OCI-LY3 (cell line): ENCODE data around the gene RARS2.

Experiments
- EZH2phosphoT487 ChIP-seq: fragments of 200-600 bp; shearing (Covaris generic); IDR thresholded peaks from 2 replicates; pipeline ENCODE4 v1.6.1; 2018; ENCODE audit warnings: antibody characterized with exemption, mixed run types, low read depth
- TF ChIP-seq, protein P1 (sequence below): fragments of 200-600, 300-600 bp; sonication (generic); IDR thresholded peaks from 2 replicates; pipeline ENCODE4 v1.5.1; 2014; ENCODE audit warnings: antibody characterized with exemption, low read length, low read depth

DNA sequence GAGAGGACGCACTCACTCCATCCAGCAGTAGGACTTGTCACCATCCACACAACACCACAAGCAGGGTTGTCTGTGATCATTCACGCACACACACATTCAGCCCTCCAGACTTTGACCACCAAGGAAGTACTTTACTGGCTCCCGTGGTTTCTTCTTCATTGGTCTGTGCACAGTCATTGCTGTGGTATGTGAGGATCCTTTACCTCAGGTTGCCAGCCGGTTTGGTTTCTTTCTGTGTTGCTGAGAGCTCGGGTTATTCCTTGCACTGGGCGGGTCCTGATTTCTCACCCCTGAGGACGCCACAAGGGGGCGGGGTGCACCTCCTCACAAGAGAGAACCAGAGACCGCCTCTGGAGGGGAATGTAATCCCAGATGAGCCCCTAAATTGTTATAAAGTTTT is 105.9 kb downstream of the RARS2 start:
- TF ChIP-seq, protein P1, sequence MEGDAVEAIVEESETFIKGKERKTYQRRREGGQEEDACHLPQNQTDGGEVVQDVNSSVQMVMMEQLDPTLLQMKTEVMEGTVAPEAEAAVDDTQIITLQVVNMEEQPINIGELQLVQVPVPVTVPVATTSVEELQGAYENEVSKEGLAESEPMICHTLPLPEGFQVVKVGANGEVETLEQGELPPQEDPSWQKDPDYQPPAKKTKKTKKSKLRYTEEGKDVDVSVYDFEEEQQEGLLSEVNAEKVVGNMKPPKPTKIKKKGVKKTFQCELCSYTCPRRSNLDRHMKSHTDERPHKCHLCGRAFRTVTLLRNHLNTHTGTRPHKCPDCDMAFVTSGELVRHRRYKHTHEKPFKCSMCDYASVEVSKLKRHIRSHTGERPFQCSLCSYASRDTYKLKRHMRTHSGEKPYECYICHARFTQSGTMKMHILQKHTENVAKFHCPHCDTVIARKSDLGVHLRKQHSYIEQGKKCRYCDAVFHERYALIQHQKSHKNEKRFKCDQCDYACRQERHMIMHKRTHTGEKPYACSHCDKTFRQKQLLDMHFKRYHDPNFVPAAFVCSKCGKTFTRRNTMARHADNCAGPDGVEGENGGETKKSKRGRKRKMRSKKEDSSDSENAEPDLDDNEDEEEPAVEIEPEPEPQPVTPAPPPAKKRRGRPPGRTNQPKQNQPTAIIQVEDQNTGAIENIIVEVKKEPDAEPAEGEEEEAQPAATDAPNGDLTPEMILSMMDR: peak; percentile 42
- TF ChIP-seq EZH2phosphoT487: no peak
